Measurements from ENCODE around the gene OR11H6.
"Not testable (repeated sequence)": the region's sequence is repeated elsewhere in the genome, so short reads cannot be mapped to it uniquely, and the experiment has no call there.

The OR11H6 gene

DNA sequence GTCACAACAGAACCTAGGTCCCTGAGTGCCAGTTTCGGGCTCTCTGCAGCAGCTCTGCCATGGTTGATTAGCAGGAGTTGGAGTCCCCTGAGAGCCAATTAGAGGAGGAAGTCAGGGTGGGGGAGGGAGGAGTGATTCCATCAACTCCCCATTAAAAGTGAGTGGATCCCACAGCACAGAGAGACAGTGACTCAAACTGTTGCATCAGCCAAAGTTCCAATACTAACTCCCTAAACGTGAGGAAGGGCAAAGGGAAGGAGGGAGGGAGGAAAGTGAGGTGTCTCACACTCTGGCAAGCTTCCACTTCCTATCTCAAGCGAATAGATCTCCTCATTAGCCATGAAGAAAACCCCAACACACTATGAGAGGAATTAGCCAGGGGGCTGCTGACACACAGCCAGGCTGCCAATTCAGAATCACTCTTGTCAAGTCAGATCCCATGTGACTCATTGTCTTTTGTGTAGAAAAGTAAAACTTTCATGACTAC is 39.2 kb downstream of the OR11H6 start:
- DNase-seq (ENCODE audit: low spot score) = no peak

DNA sequence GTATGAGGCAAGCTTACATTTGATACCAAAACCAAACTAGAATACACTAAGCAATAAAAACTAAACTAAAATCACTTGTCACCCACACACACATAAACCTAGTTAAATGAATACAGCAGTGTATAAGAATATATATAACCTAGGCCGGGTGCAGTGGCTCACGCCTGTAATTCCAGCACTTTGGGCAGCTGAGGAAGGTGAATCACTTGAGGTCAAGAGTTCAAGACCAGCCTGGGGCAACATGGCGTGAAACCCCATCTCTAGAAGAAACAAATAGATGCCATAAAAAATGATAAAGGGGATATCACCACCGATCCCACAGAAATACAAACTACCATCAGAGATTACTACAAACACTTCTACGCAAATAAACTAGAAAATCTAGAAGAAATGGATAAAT is 40.9 kb downstream of the OR11H6 start:
- not testable (repeated sequence) for DNase-seq (ENCODE audit: low spot score)

DNA sequence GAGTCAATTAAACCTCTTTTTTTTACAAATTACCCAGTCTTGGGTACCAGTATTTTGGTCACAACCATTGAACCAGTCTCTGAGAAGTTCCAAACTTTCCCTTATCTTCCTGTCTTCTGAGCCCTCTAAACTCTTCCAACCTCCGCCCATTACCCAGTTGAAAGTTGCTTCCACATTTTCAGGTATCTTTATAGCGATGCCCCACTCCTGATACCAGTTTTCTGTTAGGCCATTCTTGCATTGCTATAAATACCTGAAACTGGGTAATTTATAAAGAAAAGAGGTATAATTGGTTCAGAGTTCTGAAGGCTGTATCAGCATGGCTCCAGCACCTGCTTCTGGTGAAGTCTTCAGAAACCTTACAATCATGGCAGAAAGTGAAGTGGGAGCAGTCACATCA is 50.6 kb downstream of the OR11H6 start:
- no peak for DNase-seq (ENCODE audit: low spot score)

Data from hepatic stellate cell (primary cell).